OCI-LY7 (cell line): ENCODE results near the gene EMC6. TPM values are rescaled to one million over a fixed set of nuclear protein-coding genes. Genes with fewer than 3 reads are reported as not detected.
A peak's percentile ranks its signal among the peaks of the same experiment; 100 is the strongest.
"Not testable (repeated sequence)": the region's sequence is repeated elsewhere in the genome, so short reads cannot be mapped to it uniquely, and the experiment has no call there.

ENCODE experiments used
- BruUV-seq: library from RNA; stranded (reverse); fragments of 400-500 nt; replicated peaks from 2 replicates; lab custom pipeline; 2021; lab: Mats Ljungman, UMichigan
- CTCF ChIA-PET: fragments of 300-600 bp; sonication (Branson Sonifier 250); formaldehyde crosslinking; loops from one replicate; lab custom pipeline; 2022; ENCODE audit warnings: antibody characterized with exemption; ENCODE audit not compliant: unreplicated experiment; lab: Charles Lee
- POLR2A ChIA-PET: fragments of 300-600 bp; sonication (Branson Sonifier 250); formaldehyde crosslinking; loops from one replicate; lab custom pipeline; 2022; ENCODE audit warnings: antibody characterized with exemption; lab: Charles Lee
- DNase-seq: peaks from one replicate; pipeline ENCODE4 v3.0.0-alpha.2; 2015; ENCODE audit warnings: low spot score
- H2AFZ ChIP-seq: fragments of 200-600 bp; sonication (generic), shearing (Covaris generic); 2 replicates; pipeline ENCODE4 v1.6.1; 2014; ENCODE audit warnings: mild to moderate bottlenecking, antibody characterized with exemption, low read length, moderate library complexity
- H3K27ac ChIP-seq: fragments of 200-600 bp; sonication (generic); 2 replicates; pipeline ENCODE4 v1.5.1; 2014; ENCODE audit warnings: mixed run types, low read depth, mild to moderate bottlenecking, moderate library complexity, low read length, inconsistent platforms; ENCODE audit not compliant: poor library complexity, severe bottlenecking
- H3K36me3 ChIP-seq: fragments of 200-600 bp; sonication (generic); 2 replicates; pipeline ENCODE4 v1.6.1; 2014; ENCODE audit warnings: mild to moderate bottlenecking, antibody characterized with exemption, low read length, moderate library complexity, mixed read lengths; ENCODE audit not compliant: insufficient read depth
- H3K4me1 ChIP-seq: fragments of 200-600 bp; sonication (generic); 2 replicates; pipeline ENCODE4 v1.5.1; 2014; ENCODE audit warnings: mild to moderate bottlenecking, low read length; ENCODE audit not compliant: insufficient read depth, poor library complexity, severe bottlenecking
- H3K4me2 ChIP-seq: fragments of 200-600 bp; sonication (generic); 2 replicates; pipeline ENCODE4 v1.6.1; 2014; ENCODE audit warnings: mild to moderate bottlenecking, low read length
- H3K4me3 ChIP-seq: fragments of 200-600 bp; sonication (generic); 2 replicates; pipeline ENCODE4 v1.5.1; 2014; ENCODE audit warnings: mild to moderate bottlenecking, low read depth, low read length; ENCODE audit not compliant: poor library complexity, severe bottlenecking
- H3K79me2 ChIP-seq: fragments of 200-600 bp; sonication (generic); 2 replicates; pipeline ENCODE4 v1.6.1; 2016; ENCODE audit warnings: low read depth, mild to moderate bottlenecking, low read length, moderate library complexity, mixed read lengths; ENCODE audit not compliant: insufficient read depth
- H3K9me2 ChIP-seq: fragments of 200-600 bp; sonication (generic); 2 replicates; pipeline ENCODE4 v1.6.1; 2016; ENCODE audit warnings: mild to moderate bottlenecking, low read length, mixed read lengths; ENCODE audit not compliant: insufficient read depth
- H3K9me3 ChIP-seq: fragments of 200-600 bp; sonication (generic); 2 replicates; pipeline ENCODE4 v1.6.1; 2014; ENCODE audit warnings: mild to moderate bottlenecking, mixed run types, low read length, mixed read lengths
- H4K20me1 ChIP-seq: fragments of 200-600 bp; sonication (generic); 2 replicates; pipeline ENCODE4 v1.6.1; 2014; ENCODE audit warnings: mild to moderate bottlenecking, antibody characterized with exemption, low read length, moderate library complexity, mixed read lengths; ENCODE audit not compliant: insufficient read depth
- EZH2phosphoT487 ChIP-seq: fragments of 200-600 bp; sonication (generic); IDR thresholded peaks from 2 replicates; pipeline ENCODE4 v1.6.1; 2018; ENCODE audit warnings: low read depth, borderline replicate concordance, mild to moderate bottlenecking, mixed run types, antibody characterized with exemption, low read length, moderate library complexity, mixed read lengths
- intact Hi-C: fragments of 100-400 bp; cut with micrococcal nuclease; formaldehyde crosslinking; loops from one replicate; pipeline ENCODE4 v1.10.0; 2022; ENCODE audit not compliant: unreplicated experiment
- total RNA-seq, 2 experiments: library from RNA; depleted of rRNA in 1 of 2; stranded (reverse); fragments of >200 nt in 1 of 2; shearing (Covaris generic) in 1 of 2; gene quantifications; 2 replicates each; pipeline ENCODE4 v1.2.3, GENCODE V29; 2014 to 2022
- TF ChIP-seq, protein P1 (sequence below): fragments of 200-600 bp; sonication (generic); conservative IDR thresholded peaks from 2 replicates; pipeline ENCODE4 v1.5.1; 2014; ENCODE audit warnings: mild to moderate bottlenecking, antibody characterized with exemption, low read length, moderate library complexity, mixed read lengths

EMC6 gene
- total RNA-seq, 2 experiments from 2014 or later = 36.0 to 54.6 TPM

DNA sequence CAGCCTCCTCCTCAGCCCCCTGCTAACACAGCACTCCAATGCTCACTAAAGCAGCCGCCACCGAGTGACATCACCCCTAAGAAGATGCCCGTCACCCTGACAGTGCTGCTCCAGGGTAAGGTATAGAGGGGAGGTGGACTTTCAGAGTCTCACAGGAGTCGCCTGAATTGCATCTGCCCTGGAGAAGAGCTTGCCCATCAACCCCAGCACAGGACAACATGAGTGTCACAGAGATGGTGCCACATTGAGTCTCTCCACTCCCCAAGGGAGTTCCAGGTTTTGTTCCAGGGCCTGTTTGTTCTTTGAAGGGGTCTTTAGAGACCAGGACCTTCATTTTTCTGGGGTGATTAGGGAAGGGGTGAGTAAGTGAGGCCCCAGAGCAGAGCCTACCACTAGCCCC, 29.5 kb downstream of the EMC6 start:
- POLR2A ChIA-PET = interaction anchor here (1.5 kb wide), 1 partner anchor 13 kb away, joined by 4 read pairs; no protein-coding TSS in a partner anchor
- no peaks in the 10 kb centered on the region for H4K20me1 ChIP-seq
- peaks cover 38% of the 10 kb centered on the region for H3K36me3 ChIP-seq
- peaks cover 15% of the 10 kb centered on the region for H3K4me1 ChIP-seq
- H3K9me3 ChIP-seq = peaks cover 13% of the 10 kb centered on the region; the same call in 1 of the 2 replicates
- no TSS peak for BruUV-seq
- no peak overlapping the region for H2AFZ ChIP-seq
- intact Hi-C loops = no loop called here
- no peak overlapping the region for H3K4me2 ChIP-seq
- H3K79me2 ChIP-seq = peaks cover 27% of the 10 kb centered on the region
- CTCF ChIA-PET = no interaction called here
- H3K9me2 ChIP-seq = no peaks in the 10 kb centered on the region
- H3K27ac ChIP-seq = no peak overlapping the region
- TF ChIP-seq EZH2phosphoT487 = no peak
- TF ChIP-seq, protein P1, sequence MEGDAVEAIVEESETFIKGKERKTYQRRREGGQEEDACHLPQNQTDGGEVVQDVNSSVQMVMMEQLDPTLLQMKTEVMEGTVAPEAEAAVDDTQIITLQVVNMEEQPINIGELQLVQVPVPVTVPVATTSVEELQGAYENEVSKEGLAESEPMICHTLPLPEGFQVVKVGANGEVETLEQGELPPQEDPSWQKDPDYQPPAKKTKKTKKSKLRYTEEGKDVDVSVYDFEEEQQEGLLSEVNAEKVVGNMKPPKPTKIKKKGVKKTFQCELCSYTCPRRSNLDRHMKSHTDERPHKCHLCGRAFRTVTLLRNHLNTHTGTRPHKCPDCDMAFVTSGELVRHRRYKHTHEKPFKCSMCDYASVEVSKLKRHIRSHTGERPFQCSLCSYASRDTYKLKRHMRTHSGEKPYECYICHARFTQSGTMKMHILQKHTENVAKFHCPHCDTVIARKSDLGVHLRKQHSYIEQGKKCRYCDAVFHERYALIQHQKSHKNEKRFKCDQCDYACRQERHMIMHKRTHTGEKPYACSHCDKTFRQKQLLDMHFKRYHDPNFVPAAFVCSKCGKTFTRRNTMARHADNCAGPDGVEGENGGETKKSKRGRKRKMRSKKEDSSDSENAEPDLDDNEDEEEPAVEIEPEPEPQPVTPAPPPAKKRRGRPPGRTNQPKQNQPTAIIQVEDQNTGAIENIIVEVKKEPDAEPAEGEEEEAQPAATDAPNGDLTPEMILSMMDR = no peak
- H3K4me3 ChIP-seq = no peak overlapping the region
- DNase-seq = no peak

DNA sequence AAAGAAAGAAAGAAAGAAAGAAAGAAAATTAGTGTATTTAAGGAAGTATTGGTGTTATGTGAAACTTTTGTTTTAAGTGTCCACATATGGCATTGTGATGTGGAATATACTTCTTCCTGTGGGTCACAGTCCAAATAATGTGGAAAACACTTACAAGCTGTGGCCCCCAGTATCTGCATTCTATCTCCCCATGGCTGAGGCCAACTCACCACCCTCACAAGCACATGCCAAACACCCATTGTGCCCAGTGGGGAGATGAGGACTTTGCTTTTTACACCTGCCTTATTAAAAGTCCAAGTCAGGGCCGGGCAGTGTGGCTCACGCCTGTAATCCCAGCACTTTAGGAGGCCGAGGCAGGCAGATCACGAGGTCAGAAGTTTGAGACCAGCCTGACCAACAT, 31.3 kb downstream of the EMC6 start:
- Histone ChIP-seq H3K4me1 (peaks cover 12% of the 10 kb centered on the region), H3K9me2 (no peaks in the 10 kb centered on the region), H3K9me3 (peaks cover 13% of the 10 kb centered on the region; the same call in 1 of the 2 replicates), H3K79me2 (peaks cover 9% of the 10 kb centered on the region), H3K36me3 (peaks cover 30% of the 10 kb centered on the region), H4K20me1 (no peaks in the 10 kb centered on the region), H3K4me2 (no peak overlapping the region), H2AFZ (no peak overlapping the region), H3K27ac (no peak overlapping the region), H3K4me3 (no peak overlapping the region)
- CTCF ChIA-PET = no interaction called here
- intact Hi-C loops = no loop called here
- BruUV-seq = no TSS peak
- no peak for DNase-seq
- POLR2A ChIA-PET = no interaction called here
- TF ChIP-seq EZH2phosphoT487 = no peak
- TF ChIP-seq, protein P1 = no peak

DNA sequence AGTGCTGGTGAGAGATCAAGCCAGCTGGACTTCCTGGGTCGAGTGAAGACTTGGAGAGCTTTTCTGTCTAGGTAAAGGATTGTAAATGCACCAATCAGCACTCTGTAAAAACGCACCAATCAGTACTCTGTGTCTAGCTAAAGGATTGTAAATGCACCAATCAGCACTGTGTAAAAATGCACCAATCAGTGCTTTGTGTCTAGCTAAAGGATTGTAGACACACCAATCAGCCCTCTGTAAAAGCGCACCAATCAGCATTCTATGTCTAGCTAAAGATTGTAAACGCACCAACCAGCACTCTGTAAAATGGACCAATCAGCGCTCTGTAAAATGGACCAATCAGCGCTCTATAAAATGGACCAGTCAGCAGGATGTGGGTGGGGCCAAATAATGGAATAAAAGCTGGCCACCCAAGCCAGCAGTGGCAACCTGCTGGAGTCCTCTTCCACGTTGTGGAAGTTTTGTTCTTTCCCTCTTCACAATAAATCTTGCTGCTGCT, 33.5 kb downstream of the EMC6 start:
- Histone ChIP-seq H3K9me3 (peaks cover 13% of the 10 kb centered on the region; the same call in 1 of the 2 replicates), H3K36me3 (peaks cover 29% of the 10 kb centered on the region)
- H2AFZ ChIP-seq, H3K4me3 ChIP-seq, H4K20me1 ChIP-seq, H3K79me2 ChIP-seq, CTCF ChIA-PET, H3K27ac ChIP-seq, intact Hi-C loops, H3K4me2 ChIP-seq, BruUV-seq, H3K4me1 ChIP-seq, H3K9me2 ChIP-seq: not testable (repeated sequence)
- DNase-seq = peak; percentile 34
- POLR2A ChIA-PET = interaction anchor here (0.8 kb wide), 1 partner anchor 9 kb away, joined by 4 read pairs; no protein-coding TSS in a partner anchor
